Endothelial cell of umbilical vein (primary cell): ENCODE results near the gene DMPK. TPM values are rescaled to one million over a fixed set of nuclear protein-coding genes. Genes with fewer than 3 reads are reported as not detected.

ENCODE experiments used
- BruUV-seq: library from RNA; stranded (reverse); fragments of 400-500 nt; replicated peaks from 2 replicates; lab custom pipeline; 2021; lab: Mats Ljungman, UMichigan
- CTCF ChIA-PET: fragments of 300-600, 350-600 bp; sonication (Branson Sonifier 250); formaldehyde crosslinking; loops from one replicate; lab custom pipeline; 2021; ENCODE audit warnings: antibody characterized with exemption, inconsistent platforms; lab: Charles Lee
- POLR2A ChIA-PET: fragments of 300-600, 350-600 bp; sonication (Branson Sonifier 250); formaldehyde crosslinking; loops from one replicate; lab custom pipeline; 2021; ENCODE audit warnings: antibody characterized with exemption, inconsistent platforms; lab: Charles Lee
- DNase-seq: peaks from one replicate; pipeline ENCODE4 v3.0.0-alpha.2; 2011; ENCODE audit warnings: low read depth, low spot score
- FAIRE-seq: peaks from 2 replicates; lab custom pipeline; 2011; peaks lifted over from hg19 to GRCh38; lab: Jason Lieb, UNC
- H2AFZ ChIP-seq: 2 replicates; pipeline ENCODE4 v1.6.0; 2012; ENCODE audit warnings: low read depth, low read length, control low read depth, inconsistent platforms
- H3K27ac ChIP-seq: 2 replicates; pipeline ENCODE4 v1.5.1; 2011; ENCODE audit warnings: low read depth, mild to moderate bottlenecking, control low read depth, low read length, moderate library complexity; ENCODE audit not compliant: insufficient read depth
- H3K27me3 ChIP-seq, 2 experiments: 2 replicates each; pipeline versions ENCODE4 v1.6.0 to v1.6.1; 2011; ENCODE audit warnings: low read length in 2 of 2, mixed read lengths in 1 of 2; ENCODE audit not compliant: control insufficient read depth in 2 of 2, insufficient read depth in 2 of 2
- H3K36me3 ChIP-seq, 2 experiments: 2 replicates in 1 of 2; 3 replicates in 1 of 2; pipeline ENCODE4 v1.5.1; 2011; ENCODE audit warnings: low read length in 2 of 2, mild to moderate bottlenecking in 1 of 2, moderate library complexity in 1 of 2; ENCODE audit not compliant: control insufficient read depth in 2 of 2, insufficient read depth in 2 of 2; ENCODE audit errors: extremely low read depth in 1 of 2
- H3K4me1 ChIP-seq: 3 replicates; pipeline ENCODE4 v1.5.1; 2011; ENCODE audit warnings: mild to moderate bottlenecking, low read length; ENCODE audit not compliant: control insufficient read depth, insufficient read depth; ENCODE audit errors: extremely low read depth
- H3K4me2 ChIP-seq: 2 replicates; pipeline ENCODE4 v1.6.1; 2011; ENCODE audit warnings: low read length, control low read depth, mixed read lengths; ENCODE audit not compliant: insufficient read depth
- H3K4me3 ChIP-seq, 3 experiments: fragments of 200-600 bp in 1 of 3; sonication (generic), shearing (Covaris generic) in 1 of 3; replicated peaks in 1 of 3; 2 replicates each; pipeline ENCODE4 v1.5.1; 2011 to 2016; ENCODE audit warnings: control low read depth in 3 of 3, low read length in 3 of 3, mild to moderate bottlenecking in 2 of 3, inconsistent platforms in 1 of 3, low read depth in 1 of 3, moderate library complexity in 1 of 3; ENCODE audit not compliant: insufficient read depth in 1 of 3
- H3K79me2 ChIP-seq: 2 replicates; pipeline ENCODE4 v1.6.0; 2012; ENCODE audit warnings: low read length, inconsistent platforms; ENCODE audit not compliant: control insufficient read depth, insufficient read depth
- H3K9ac ChIP-seq: replicated peaks from 2 replicates; pipeline ENCODE3; 2011; ENCODE audit warnings: low read length, control low read depth; ENCODE audit not compliant: insufficient read depth; ENCODE audit errors: extremely low read depth
- H3K9me1 ChIP-seq: replicated peaks from 3 replicates; pipeline ENCODE4 v1.6.0; 2011; ENCODE audit warnings: mild to moderate bottlenecking, low read length; ENCODE audit not compliant: control insufficient read depth, insufficient read depth; ENCODE audit errors: extremely low read depth
- H3K9me3 ChIP-seq: replicated peaks from 2 replicates; pipeline ENCODE4 v1.5.1; 2012; ENCODE audit warnings: low read length, inconsistent platforms; ENCODE audit not compliant: control insufficient read depth, insufficient read depth
- H4K20me1 ChIP-seq: replicated peaks from 2 replicates; pipeline ENCODE3; 2011; ENCODE audit warnings: mild to moderate bottlenecking, low read length; ENCODE audit not compliant: control insufficient read depth, insufficient read depth; ENCODE audit errors: extremely low read depth
- CTCF ChIP-seq, 2 donors: IDR thresholded peaks; 1 replicate in 1 of 2; 2 replicates in 1 of 2; pipeline ENCODE4 v1.5.1; 2011; ENCODE audit warnings: low read length in 2 of 2, mild to moderate bottlenecking in 2 of 2, moderate library complexity in 2 of 2, control low read depth in 1 of 2, inconsistent platforms in 1 of 2, low read depth in 1 of 2; ENCODE audit not compliant: insufficient read depth in 1 of 2; ENCODE audit errors: extremely low read depth in 1 of 2
- EZH2 ChIP-seq: IDR thresholded peaks from 2 replicates; pipeline ENCODE4 v1.6.1; 2012; ENCODE audit warnings: borderline replicate concordance, low read depth, mild to moderate bottlenecking, moderate library complexity, low read length, inconsistent platforms; ENCODE audit not compliant: severe bottlenecking
- FOS ChIP-seq: IDR thresholded peaks from 2 replicates; pipeline ENCODE4 v1.6.1; 2011; ENCODE audit warnings: mild to moderate bottlenecking, low read length, moderate library complexity, borderline replicate concordance; ENCODE audit not compliant: insufficient read depth
- GATA2 ChIP-seq: IDR thresholded peaks from 2 replicates; pipeline ENCODE4 v1.7.0; 2011; ENCODE audit warnings: low read depth, mild to moderate bottlenecking, moderate library complexity, mixed read lengths, low read length; ENCODE audit not compliant: insufficient read length, insufficient read depth
- JUN ChIP-seq: IDR thresholded peaks from 2 replicates; pipeline ENCODE4 v1.6.1; 2011; ENCODE audit warnings: borderline replicate concordance, low read depth; ENCODE audit not compliant: insufficient read length, insufficient read depth
- MAX ChIP-seq: IDR thresholded peaks from 2 replicates; pipeline ENCODE4 v1.6.1; 2011; ENCODE audit not compliant: insufficient read depth, insufficient read length
- MYC ChIP-seq: IDR thresholded peaks from one replicate; pipeline ENCODE4 v1.6.1; 2011; ENCODE audit warnings: mild to moderate bottlenecking, low read depth, low read length
- POLR2A ChIP-seq: IDR thresholded peaks from 2 replicates; pipeline ENCODE4 v1.6.1; 2012; ENCODE audit warnings: low read depth, mild to moderate bottlenecking, control low read depth, low read length
- POLR2AphosphoS5 ChIP-seq: IDR thresholded peaks from 2 replicates; pipeline ENCODE4 v1.6.1; 2012; ENCODE audit warnings: low read depth, mild to moderate bottlenecking, control low read depth, low read length, moderate library complexity; ENCODE audit not compliant: insufficient read depth
- dilution Hi-C: fragments of 300-500 bp; cut with MboI; formaldehyde crosslinking; loops from one replicate; pipeline ENCODE4 v1.15.0; 2019; ENCODE audit warnings: low sequenced_read_pairs; ENCODE audit not compliant: extremely low pct_ligation_motif_present
- intact Hi-C: fragments of 100-400 bp; cut with micrococcal nuclease; formaldehyde crosslinking; loops from one replicate; pipeline ENCODE4 v1.10.0; 2022
- polyA plus RNA-seq, 4 experiments: library from polyadenylated mRNA; depleted of rRNA in 3 of 4; stranded (reverse) in 3 of 4; unstranded in 1 of 4; fragments of >200 nt; gene quantifications; 2 replicates each; pipeline versions ENCODE4 v1.2.1 to v1.2.3, GENCODE V29; 2011 to 2012; ENCODE audit warnings: missing spikeins in 1 of 4
- total RNA-seq: library from RNA; stranded (reverse); gene quantifications from 2 replicates; pipeline ENCODE4 v1.2.3, GENCODE V29; 2021

Gene DMPK
- total and polyA plus RNA-seq, 2 donors (not counting 3 experiments of a cell fraction or from before 2014, with no cell fraction given) = 36.6 to 73.3 TPM

- TF ChIP-seq GATA2 (no peak), JUN (no peak), POLR2AphosphoS5 (no peak), MAX (no peak), POLR2A (no peak), FOS (no peak), EZH2 (no peak), MYC (no peak), CTCF (IDR thresholded peaks at IDR 0.05; ENCODE audit: extremely low read depth in 1 of 2, insufficient read depth in 1 of 2, low read depth in 1 of 2, low read length in 2 of 2) (no peak)
- intact Hi-C loops = no loop called here
- CTCF ChIA-PET = interaction anchor here (4.1 kb wide), 1 partner anchor 10 kb away, joined by 35 read pairs; no protein-coding TSS in a partner anchor
- POLR2A ChIA-PET = interaction anchor here (0.6 kb wide), 1 partner anchor 17 kb away, joined by 3 read pairs; no protein-coding TSS in a partner anchor
- Histone ChIP-seq H3K27me3 (no peaks in the 10 kb centered on the region), H3K79me2 (no peaks in the 10 kb centered on the region), H3K4me2 (no peak overlapping the region), H4K20me1 (no peaks in the 10 kb centered on the region), H3K27ac (no peak overlapping the region), H3K4me3 (no peak overlapping the region), H3K9me1 (no peaks in the 10 kb centered on the region), H3K9ac (no peak overlapping the region), H3K9me3 (no peaks in the 10 kb centered on the region), H3K4me1 (no peaks in the 10 kb centered on the region), H2AFZ (no peak overlapping the region), H3K36me3 (peaks cover 14 to 72% of the 10 kb centered on the region in 2 experiments)
- FAIRE-seq (no peak), DNase-seq (no peak)
- dilution Hi-C loops = no loop called here
- BruUV-seq = no TSS peak
These were observed 45.3 kb upstream of the DMPK start for GRCh38 chr19:45827459-45828093.
